ENCODE results near the gene ZBTB40. TPM values are rescaled to one million over a fixed set of nuclear protein-coding genes. Genes with fewer than 3 reads are reported as not detected.

Gene ZBTB40
- total RNA-seq, 1 donor from 2014 or later = 14.9 TPM

GRCh38 chr1:22553104-22553880 is 101.6 kb downstream of the ZBTB40 start:
- peaks cover 47% of the 10 kb centered on the region for H3K27me3 ChIP-seq
- no peaks in the 10 kb centered on the region for H3K9me3 ChIP-seq (ENCODE audit: low read depth)
- H3K27me3 Mint-ChIP-seq (ENCODE audit: insufficient read depth, low read depth) = peaks cover 34% of the 10 kb centered on the region
- H3K27ac Mint-ChIP-seq = no peak overlapping the region
- H3K27ac ChIP-seq = no peak overlapping the region
- H3K4me3 ChIP-seq = no peak overlapping the region
- peaks cover 34% of the 10 kb centered on the region for H3K4me1 Mint-ChIP-seq
- H3F3A ChIP-seq (ENCODE audit: low read depth) = peaks cover 18% of the 10 kb centered on the region
- H3K4me3 Mint-ChIP-seq = no peak overlapping the region
- H3K79me2 ChIP-seq (ENCODE audit: low read depth) = no peaks in the 10 kb centered on the region
- H3K9ac ChIP-seq = no peak overlapping the region
- H2AFZ ChIP-seq (replicated peaks) = no peak overlapping the region
- no peaks in the 10 kb centered on the region for H3K36me3 Mint-ChIP-seq
- no peak for TF ChIP-seq EZH2 (IDR thresholded peaks at IDR 0.05)
- TF ChIP-seq EZH2phosphoT487 (IDR thresholded peaks at IDR 0.05) = no peak
- TF ChIP-seq CTCF (IDR thresholded peaks at IDR 0.05) = no peak
- peaks cover 8% of the 10 kb centered on the region for H4K20me1 ChIP-seq (ENCODE audit: low read depth)
- DNase-seq (ENCODE audit: low spot score) = no peak
- H3K4me2 ChIP-seq = no peak overlapping the region
- peaks cover 9% of the 10 kb centered on the region for H3K4me1 ChIP-seq
- no peaks in the 10 kb centered on the region for H3K9me3 Mint-ChIP-seq
- H3K36me3 ChIP-seq = no peaks in the 10 kb centered on the region

GRCh38 chr1:22553991-22554522 is 102.4 kb downstream of the ZBTB40 start:
- no peaks in the 10 kb centered on the region for H3K9me3 Mint-ChIP-seq
- Histone ChIP-seq H3K27ac (no peak overlapping the region), H3K9ac (no peak overlapping the region), H3K9me3 (ENCODE audit: low read depth) (no peaks in the 10 kb centered on the region), H3K27me3 (peaks cover 44% of the 10 kb centered on the region), H4K20me1 (ENCODE audit: low read depth) (peaks cover 8% of the 10 kb centered on the region), H3K4me2 (no peak overlapping the region), H3K4me3 (no peak overlapping the region), H3F3A (ENCODE audit: low read depth) (peaks cover 18% of the 10 kb centered on the region), H3K36me3 (no peaks in the 10 kb centered on the region), H2AFZ (replicated peaks) (no peak overlapping the region), H3K79me2 (ENCODE audit: low read depth) (no peaks in the 10 kb centered on the region), H3K4me1 (peaks cover 9% of the 10 kb centered on the region)
- H3K36me3 Mint-ChIP-seq = no peaks in the 10 kb centered on the region
- DNase-seq (ENCODE audit: low spot score) = no peak
- TF ChIP-seq EZH2 (IDR thresholded peaks at IDR 0.05) (no peak), EZH2phosphoT487 (IDR thresholded peaks at IDR 0.05) (no peak), CTCF (IDR thresholded peaks at IDR 0.05) (no peak)
- H3K4me1 Mint-ChIP-seq = peaks cover 32% of the 10 kb centered on the region
- H3K27me3 Mint-ChIP-seq (ENCODE audit: insufficient read depth, low read depth) = peaks cover 29% of the 10 kb centered on the region
- H3K4me3 Mint-ChIP-seq = no peak overlapping the region
- no peak overlapping the region for H3K27ac Mint-ChIP-seq

- no peak overlapping the region for H3K4me3 Mint-ChIP-seq
- Histone ChIP-seq H3K9me3 (ENCODE audit: low read depth) (no peaks in the 10 kb centered on the region), H3K79me2 (ENCODE audit: low read depth) (no peaks in the 10 kb centered on the region), H3K4me2 (no peak overlapping the region), H3K27ac (no peak overlapping the region), H3F3A (ENCODE audit: low read depth) (peaks cover 18% of the 10 kb centered on the region), H2AFZ (replicated peaks) (no peak overlapping the region), H3K9ac (no peak overlapping the region), H3K36me3 (no peaks in the 10 kb centered on the region), H4K20me1 (ENCODE audit: low read depth) (peaks cover 8% of the 10 kb centered on the region), H3K4me1 (peaks cover 9% of the 10 kb centered on the region), H3K4me3 (no peak overlapping the region), H3K27me3 (peaks cover 56% of the 10 kb centered on the region)
- H3K4me1 Mint-ChIP-seq = peaks cover 32% of the 10 kb centered on the region
- no peak overlapping the region for H3K27ac Mint-ChIP-seq
- H3K9me3 Mint-ChIP-seq = no peaks in the 10 kb centered on the region
- peaks cover 25% of the 10 kb centered on the region for H3K27me3 Mint-ChIP-seq (ENCODE audit: insufficient read depth, low read depth)
- DNase-seq (ENCODE audit: low spot score) = no peak
- TF ChIP-seq CTCF (IDR thresholded peaks at IDR 0.05) (no peak), EZH2 (IDR thresholded peaks at IDR 0.05) (no peak), EZH2phosphoT487 (IDR thresholded peaks at IDR 0.05) (no peak)
- H3K36me3 Mint-ChIP-seq = no peaks in the 10 kb centered on the region
Measured at GRCh38 chr1:22555371-22555656, 103.7 kb downstream of the ZBTB40 start.

Data from neural progenitor cell (in vitro differentiated cells).